Germinal center (tissue), 1 donor: ENCODE data around the gene KIF1B.
A peak's percentile ranks its signal among the peaks of the same experiment; 100 is the strongest.

ENCODE experiments used
- DNase-seq: peaks from one replicate; pipeline ENCODE4 v3.0.0; 2012; ENCODE audit warnings: mixed read lengths, low spot score

The KIF1B gene

DNA sequence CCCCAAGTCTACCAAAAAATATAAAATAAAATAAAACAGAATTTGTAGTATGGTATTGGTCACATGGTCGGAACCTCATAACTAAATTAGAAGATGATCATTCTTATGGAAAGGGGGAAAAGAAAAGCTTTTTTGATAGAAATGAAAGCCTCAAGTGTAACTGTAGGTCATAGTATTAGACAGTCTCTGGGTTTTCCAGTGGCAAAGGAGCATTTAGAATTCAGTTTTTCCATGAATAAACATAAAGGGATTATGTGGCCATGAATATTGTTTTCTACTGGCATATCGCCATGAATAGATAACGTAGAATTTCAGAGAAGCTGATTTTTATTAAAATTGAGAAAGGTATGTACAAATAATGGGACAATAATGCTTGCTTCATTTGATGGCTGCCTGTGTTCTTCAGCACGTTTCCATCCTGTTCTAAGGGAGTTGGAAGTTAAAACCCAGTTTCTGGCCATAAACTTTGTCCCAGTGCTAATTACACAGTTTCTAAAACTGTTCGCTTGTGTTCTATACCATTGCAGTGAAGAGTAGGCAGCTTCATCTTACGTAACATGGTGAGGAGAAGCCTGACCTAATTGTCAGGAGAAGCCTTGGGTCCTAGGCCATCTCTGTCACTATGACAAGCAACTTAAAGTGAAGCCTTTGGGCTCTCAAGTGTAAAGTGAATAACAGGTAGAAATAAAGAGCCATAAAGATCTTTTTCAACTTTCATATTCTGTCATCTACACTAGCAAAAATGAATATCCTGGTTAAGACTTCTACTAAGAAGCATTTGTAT lies 118.0 kb downstream of the KIF1B start:
- DNase-seq: no peak

DNA sequence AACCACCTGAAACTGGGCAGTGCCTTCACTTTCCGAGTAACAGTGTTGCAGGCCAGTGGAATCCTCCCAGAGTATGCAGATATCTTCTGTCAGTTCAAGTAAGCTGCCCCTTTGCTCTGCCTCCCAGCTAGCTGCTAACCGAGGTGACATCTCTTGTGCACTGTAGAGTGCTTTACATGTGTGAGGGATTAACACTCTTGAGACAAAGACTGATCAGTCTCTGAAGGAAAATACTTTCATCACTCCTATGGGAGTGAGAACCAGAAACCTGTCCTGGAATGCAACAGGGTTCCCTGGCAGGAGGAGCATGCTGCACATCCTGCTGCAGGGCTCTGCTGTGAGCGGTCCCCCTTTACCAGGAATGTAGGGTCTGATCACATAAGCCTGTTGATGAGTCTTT lies 127.1 kb downstream of the KIF1B start:
- DNase-seq: no peak

DNA sequence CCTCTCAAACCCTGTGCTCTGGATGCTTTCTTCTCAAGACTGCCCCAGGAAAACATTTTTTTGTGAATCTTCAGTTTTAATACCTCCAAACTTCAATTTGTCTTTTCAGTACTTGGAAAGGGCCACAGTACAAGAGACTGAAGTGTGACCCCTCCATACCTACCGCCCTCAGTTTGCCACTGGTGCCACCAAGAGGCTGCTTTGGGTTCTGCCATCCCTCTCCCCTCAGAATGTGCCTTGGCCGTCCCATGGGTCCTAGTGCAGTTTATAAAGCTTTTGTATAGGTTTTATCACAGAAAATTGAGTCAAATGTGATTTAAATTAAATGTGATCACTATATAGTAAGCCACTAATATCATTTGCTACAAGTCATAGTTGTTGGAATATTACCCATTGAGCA lies 127.7 kb downstream of the KIF1B start:
- DNase-seq: peak; percentile 53

DNA sequence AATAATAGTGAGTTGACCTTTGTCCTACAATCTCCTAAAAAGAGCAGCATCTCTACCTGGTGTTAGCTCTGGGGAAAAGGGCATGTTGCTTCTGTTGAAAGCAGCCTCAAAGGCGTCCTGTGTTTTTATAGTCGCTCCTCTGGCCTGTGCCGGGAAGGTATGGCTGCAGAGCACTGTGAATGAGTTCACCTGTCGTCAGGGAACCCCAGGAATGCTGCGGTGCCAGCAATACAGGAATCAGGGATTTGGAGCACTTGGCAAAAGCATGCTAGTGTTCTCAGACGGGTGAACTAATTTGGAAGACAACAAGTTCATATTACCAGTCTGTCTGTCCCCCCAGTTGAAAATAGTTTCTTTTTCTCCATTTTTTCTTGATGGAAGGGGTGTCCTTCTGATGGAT lies 128.2 kb downstream of the KIF1B start:
- DNase-seq: no peak

DNA sequence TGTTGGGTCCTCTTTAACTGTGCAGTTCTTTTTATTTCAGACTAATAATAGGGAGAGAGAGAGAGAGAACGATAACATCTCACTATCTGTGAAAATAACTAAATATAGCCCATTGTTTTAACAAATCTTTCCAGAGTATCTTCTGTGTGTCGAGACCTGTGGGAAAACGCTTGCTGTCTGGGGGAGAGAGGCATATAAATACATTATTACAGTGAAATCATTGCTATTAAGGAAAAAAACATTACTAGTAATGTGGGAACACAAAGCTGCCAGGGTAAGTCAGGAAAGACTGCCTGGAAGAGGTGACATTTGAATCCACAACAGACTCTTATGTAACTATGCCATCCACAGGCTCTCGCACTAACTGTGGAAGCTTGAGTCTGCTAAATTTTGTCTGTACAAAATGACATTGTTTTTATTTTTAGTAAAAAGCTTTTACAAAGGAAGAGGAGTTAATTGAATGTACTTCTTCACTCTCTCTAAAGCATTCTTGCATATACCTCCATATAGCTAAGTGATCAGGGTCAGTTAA lies 128.7 kb downstream of the KIF1B start:
- no peak for DNase-seq

DNA sequence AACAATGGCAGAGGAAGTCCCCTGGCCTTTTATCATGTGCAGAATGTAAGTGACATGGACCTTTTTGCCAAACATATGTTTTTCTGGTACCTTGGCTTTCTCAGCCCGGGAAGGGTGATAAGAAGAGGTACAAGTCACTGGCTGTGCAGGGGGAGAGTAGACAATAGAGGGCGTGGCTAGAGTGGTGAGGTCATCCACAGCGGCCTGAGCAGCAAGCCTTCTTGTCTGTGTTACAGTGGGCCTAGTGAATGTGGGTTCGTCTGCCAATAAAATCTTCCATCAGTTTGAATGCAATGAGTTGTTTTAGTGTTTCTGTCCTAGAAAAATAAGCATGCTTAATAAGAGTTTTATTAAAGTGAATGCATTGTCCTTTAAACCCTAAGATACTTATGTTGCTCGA lies 129.4 kb downstream of the KIF1B start:
- DNase-seq: no peak

DNA sequence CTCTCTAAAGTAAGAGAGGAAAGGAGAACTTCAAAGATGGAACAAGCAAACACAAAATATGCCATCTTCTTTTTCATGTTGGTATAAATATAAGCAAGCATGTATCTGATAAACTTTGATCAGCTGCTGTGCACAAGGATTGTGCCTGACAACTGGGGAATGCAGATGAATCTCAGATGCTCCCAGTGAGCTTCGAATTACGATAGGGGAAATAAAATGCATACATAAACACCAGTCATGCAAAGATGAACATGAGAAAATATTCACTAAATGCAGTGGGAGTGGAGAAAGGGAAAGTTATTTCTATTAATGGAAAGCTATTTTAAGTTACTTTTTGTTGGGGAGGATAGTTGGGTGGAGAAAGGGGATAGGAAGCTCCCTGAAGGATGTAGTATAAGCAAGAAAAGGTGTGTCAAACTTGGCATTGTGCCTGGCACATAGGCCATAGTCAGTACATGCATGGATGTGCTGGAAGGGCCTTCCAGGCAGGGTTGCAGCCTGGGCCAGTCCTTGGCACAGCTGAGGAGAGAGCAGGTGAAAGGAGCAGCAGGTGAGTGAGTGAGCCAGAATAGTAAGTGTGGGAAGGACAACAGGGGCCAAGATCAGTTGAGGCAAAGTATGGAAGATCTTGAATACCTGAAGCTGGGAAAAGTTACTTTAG lies 130.7 kb downstream of the KIF1B start:
- no peak for DNase-seq

DNA sequence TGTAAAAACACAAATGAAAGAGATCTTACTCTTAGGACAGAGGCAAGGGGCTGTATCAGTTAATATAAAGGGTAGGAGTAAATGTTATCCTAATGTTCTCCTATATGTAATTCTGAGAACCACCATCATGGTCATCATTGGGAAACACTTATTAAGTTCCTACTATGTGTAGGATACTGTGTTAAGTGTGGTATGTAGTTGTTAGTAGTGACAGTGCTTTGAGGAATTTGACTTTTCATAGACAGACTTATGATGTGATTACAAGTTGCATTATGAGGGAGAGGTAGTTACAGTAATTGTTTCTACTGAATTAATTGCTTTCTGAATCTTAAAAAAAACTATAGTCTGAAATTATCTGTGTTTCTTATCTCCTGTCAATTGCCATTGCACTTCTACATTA lies 136.7 kb downstream of the KIF1B start:
- no peak for DNase-seq

DNA sequence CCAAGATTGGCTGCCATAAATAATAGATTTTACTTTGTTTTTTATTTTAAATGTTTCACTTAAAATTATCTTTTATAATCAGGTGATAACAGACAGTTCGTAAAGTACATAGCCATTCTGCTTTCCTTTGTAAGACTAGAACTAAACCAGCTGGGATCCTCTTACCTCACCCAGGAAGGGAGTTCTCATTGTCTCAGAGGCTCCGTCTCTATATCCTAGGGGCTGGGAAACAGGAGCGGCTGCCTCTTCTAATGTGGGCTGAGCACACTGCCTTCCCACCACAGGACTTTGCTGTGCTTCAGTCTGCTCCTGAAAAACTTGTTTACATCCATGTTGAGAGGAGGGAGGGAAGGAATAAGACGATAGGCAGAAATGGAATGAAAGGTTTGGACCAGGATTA lies 142.9 kb downstream of the KIF1B start:
- DNase-seq: no peak

DNA sequence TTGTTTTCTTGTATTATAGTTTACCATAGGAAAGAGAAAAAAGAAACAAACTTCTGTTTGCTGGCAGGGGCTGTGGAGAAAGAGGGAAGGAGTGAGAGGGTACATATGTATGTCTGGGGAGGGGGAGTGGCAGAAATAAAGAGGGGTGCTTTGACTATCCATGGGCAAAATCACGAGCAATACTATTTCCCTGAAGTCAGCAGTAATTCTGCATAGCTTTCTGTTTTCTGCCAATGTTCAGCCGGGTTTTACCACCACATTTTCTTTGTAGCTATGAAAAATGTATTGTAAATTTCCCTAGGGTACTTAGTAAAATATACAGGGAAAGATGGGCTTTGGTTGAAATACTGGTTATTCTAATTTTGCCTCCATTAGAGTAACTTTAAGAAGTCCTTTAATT lies 143.3 kb downstream of the KIF1B start:
- DNase-seq: no peak

DNA sequence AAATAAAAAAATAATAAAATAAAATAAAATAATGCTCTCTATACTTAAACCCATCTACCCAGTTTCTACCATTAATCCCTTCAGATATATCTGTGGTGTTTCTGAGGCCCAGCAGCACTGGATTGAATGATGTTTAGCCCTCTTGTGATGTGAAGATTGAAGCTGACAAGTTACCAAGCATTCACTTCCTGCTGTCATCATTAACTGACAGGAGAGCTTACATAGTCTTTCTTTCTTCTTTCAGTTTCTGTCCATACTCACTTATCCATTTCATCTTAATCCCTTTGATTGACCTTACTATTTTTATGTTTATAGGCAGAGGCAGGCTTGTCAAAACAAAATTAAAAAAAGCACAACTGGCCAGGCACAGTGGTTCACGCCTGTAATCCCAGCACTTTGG lies 149.7 kb downstream of the KIF1B start:
- no peak for DNase-seq

DNA sequence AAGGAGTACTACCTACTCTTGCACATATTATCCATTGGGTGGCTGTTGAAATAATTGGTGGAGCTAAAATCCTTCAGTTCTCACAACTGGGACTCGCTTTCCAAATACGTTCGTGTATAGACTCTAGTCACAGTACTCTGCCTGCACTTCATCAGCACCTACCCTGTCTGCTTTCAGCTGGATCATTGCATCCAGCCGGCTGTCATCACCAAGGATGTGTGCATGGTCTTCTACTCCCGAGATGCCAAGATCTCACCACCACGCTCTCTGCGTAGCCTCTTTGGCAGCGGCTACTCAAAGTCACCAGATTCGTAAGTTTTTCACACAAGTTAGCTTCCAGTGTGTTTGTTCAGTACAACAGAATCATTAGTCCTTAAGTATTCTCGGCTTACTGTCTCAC lies 151.1 kb downstream of the KIF1B start:
- no peak for DNase-seq

DNA sequence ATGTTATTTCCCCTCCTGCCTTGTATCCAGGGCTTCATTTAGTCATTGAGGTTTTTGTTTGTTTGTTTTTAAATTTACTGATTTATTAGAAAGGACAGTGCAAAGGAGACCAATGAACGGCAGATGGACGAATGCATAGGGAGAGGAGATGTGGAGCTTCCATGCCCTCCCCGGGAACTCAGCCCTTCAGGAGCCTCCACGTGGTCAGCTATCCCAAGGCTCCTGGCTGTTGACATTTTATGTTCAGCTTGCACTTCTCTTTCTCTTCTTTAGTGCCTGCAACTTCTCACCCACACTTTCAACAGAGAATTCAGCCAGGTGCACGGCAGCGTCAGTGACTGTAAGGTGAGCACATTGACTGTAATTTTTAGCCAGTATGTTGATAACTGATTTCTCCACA lies 157.8 kb downstream of the KIF1B start:
- DNase-seq: no peak

DNA sequence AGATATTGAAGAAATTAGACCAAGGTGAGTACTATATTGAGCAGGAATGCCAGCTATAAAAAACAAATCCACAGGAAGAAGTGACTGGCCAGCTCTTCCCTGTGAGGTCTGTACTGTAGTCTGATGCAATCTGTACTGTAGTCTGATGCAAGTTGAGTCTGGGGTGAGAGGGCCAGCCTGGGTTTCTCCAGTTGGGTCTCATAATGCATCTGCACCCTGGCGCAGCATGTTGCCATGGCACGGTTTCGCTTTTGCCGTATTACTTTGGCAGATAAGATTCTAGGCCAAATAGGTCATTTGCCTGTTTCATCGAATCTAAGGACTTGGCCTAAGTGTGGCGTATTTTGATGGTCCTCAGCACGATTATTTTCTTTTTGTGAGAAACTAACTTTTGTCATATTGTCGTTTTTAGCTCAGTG lies 164.1 kb downstream of the KIF1B start:
- DNase-seq: no peak

DNA sequence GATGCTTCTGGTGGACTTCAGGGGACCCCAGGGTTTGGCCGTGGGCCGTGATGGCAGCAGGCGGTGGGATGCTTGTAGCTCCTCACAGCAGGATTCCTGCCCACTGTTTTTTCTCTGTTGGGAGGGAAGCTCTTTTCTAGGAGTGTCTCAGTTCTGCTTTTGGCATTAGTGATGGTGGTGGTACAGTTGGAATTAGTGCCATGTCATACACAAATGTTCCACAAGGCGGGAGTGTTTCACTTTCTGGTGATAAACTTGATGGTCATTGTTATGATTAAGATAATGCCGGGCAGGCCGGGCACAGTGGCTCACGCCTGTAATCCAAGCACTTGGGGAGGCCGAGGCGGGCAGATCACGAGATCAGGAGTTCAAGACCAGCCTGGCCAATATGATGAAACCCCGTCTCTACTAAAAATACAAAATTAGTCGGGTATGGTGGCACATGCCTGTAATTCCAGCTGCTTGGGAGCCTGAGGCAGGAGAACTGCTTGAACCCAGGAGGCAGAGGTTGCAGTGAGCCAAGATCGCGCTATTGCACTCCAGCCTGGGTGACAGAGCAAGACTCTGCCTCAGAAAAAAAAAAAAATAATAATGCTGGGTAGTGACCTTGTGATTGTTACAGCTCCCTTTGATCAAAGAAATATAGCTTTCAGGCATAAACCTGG lies 167.1 kb downstream of the KIF1B start:
- peak; percentile 54 for DNase-seq

DNA sequence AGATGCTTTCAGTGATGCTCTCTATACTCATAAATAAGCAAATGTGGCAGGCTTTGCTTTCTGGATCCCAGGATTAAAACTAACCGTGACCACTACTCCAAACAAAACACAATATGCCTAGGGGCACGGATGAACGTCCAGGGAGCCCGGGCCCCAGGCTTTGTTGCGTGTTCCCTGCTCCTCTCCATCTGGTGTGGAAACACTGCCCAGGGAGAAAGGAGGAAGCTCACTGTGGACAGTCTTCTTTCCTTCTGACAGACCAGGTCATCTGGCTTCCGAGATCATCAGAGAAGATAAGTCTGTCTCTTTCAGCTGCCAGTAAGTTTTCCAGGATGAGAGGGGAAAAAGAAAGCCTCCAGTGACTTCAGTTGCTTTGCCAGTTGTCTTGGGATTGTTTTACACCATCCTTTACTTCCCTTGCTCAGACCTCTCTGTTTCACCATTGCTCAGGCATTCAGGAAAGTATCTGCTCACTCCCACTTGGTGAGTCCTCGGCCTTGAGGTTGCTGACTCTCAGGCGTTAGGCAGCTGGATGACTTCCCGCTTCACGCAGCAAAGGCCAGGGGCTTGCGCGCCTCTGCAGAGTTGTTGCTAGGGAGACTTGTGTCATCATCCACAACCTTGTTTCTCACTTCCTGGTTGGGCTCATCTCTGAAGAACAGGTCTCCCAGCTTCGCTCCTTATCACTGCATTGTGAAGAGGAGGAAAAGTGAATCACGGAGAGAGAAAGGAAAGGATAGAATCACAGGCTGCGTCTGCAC lies 167.9 kb downstream of the KIF1B start:
- DNase-seq: no peak

DNA sequence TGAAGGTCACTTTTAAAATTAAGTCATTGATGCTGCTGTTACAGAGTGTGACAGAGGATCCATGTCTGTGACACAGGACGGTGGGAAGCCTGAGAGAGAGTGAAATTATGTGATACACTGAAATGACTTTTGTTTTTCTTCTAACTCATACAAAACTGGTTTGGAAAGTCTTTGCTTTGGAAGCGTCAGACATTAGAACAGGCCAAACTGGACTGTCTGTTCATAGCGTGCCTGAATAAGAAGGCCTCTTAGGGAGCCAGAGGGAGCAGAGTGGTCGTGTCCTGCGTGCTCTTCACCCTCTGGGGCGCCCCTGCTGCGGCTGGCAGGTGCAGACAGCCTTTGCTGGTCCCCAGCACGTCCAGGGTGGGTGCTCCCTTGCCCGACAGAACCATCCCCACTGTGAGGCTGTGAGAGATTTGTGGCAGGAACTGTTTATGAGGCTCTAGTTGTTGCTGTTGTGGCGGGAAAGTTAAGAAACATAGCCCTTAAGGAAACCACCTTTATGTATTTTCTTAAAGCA lies 168.8 kb downstream of the KIF1B start:
- DNase-seq: no peak

DNA sequence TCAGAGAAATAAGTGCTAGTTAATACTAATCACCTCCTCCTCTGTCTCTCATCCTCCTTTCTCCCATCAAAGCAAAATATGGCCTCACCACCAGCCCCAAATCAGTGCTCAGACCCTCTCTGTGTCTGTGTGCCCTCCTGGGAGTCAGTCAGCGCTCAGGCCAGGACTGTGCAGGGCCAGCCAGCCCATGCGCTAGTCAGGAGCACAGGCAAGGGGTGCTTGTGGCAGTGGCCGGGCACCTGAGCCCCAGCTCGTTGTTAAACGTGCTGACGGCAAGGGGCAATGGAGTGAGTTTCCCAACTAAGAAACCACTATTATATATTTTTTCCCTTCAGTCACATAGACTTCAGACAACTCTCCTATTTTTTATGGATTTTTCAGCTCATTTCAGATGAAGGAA lies 169.3 kb downstream of the KIF1B start:
- DNase-seq: no peak

DNA sequence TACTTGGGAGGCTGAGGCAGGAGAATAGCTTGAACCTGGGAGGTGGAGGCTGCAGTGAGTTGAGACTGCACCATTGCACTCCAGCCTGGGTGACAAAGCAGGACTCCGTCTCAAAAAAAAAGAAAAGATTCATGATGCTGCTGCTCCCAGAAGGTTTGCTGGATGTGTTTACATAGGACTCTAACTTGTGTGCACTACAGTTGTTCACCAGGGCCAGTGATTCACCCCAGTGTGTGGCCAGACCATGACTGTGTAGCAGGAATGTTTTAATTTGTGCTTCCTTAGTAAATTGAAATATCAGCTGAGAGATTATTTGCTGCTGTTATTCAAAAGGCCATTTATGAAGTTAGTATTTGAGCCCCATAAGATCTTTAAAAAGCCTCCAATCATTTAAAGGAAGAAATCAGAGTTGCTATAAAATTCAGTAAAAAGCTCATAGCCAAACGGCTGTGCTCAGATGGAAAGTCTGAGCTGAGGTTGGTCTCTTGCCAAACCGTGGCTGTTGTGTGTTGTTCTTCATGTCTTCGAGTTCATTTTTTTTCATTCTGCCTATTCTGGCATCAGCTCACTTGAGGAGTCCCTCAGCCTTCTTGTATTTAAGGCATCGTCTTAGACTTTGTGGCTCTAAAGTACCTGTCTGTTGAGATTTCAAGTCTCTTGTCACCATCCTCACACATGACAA lies 170.4 kb downstream of the KIF1B start:
- DNase-seq: no peak

DNA sequence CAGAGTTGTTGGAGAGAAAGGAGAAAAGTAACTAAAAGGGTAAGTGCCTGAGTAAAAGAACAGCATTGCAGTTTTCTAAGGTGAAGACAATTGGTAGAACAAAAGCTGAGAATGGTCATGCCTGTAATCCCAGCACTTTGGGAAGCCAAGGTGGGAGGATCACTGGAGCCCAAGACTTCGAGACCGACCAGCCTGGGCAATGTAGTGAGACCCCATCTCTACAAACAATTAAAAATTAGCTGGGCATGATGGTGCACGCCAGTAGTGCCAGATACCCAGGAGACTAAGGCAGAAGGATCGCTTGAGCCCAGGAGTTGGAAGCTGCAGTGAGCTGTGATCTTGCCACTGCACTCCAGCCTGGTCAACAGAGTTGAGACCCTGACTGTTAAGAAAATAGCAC lies 173.3 kb downstream of the KIF1B start:
- DNase-seq: no peak

DNA sequence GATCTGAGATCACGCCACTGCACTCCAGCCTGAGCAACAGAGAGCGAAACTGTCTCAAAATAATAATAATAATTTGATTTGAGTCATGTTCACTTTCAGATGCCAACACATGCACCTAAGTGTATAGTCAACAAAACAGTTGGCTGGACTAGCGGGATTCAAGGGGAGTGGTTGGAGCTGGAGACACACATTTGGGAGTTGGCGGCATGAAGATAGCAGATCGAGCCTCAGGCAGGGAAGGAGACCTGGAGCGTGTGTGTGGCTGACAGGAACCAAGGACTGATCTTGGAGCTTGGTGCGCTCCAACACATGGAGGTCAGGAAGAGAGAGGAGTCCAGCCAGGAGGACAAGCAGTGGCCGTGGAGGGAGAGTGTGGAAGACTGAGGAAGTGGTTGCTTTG lies 173.8 kb downstream of the KIF1B start:
- no peak for DNase-seq
